GM10266 (cell line): ENCODE results near the gene WDR53.

Source experiments
- DNase-seq: peaks from one replicate; pipeline ENCODE4 v3.0.0; 2012; ENCODE audit errors: extremely low spot score
- TF ChIP-seq, protein P1 (sequence below): IDR thresholded peaks from 2 replicates; pipeline ENCODE4 v1.5.1; 2012; ENCODE audit warnings: mild to moderate bottlenecking, low read depth; ENCODE audit not compliant: control insufficient read depth, insufficient read depth; ENCODE audit errors: missing control alignments

Gene WDR53

DNA sequence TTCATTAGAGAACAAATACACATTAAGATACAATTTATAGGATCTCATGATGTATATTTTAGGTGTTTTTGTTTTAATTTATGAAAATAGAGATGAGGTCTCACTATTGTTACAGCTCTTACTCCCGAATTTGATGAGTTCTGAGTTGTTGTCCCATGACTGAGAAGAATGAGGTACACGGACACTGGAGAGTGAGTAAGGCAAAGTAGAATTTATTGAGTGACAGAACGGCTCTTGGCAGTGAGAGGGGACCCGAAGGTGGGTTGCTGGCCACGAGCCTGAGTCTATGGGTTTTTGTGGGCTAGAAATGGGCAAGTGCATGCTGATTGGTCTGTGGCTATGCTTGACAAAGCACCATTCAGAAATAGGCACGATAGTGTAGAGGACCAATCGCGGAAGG lies 61.7 kb downstream of the WDR53 start:
- TF ChIP-seq, protein P1, sequence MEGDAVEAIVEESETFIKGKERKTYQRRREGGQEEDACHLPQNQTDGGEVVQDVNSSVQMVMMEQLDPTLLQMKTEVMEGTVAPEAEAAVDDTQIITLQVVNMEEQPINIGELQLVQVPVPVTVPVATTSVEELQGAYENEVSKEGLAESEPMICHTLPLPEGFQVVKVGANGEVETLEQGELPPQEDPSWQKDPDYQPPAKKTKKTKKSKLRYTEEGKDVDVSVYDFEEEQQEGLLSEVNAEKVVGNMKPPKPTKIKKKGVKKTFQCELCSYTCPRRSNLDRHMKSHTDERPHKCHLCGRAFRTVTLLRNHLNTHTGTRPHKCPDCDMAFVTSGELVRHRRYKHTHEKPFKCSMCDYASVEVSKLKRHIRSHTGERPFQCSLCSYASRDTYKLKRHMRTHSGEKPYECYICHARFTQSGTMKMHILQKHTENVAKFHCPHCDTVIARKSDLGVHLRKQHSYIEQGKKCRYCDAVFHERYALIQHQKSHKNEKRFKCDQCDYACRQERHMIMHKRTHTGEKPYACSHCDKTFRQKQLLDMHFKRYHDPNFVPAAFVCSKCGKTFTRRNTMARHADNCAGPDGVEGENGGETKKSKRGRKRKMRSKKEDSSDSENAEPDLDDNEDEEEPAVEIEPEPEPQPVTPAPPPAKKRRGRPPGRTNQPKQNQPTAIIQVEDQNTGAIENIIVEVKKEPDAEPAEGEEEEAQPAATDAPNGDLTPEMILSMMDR, result no peak
- no peak for DNase-seq

DNA sequence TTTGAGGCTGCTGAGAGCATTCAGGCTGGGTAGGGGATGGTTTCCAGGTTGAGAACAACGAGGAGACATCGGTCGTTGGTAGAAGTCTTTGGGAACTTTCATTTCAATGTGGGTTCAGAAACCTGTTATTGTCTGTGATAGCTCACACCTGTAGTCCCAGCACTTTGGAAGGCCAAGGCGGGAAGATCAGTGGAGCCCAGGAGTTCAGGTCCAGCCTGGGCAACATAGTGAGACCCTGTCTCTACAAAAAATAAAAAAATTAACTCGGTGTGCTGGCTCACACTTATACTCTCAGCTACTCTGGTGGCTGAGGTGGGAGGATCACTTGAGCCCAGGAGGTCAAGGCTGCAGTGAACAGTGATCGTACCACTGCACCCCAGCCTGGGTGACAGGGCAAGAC lies 63.8 kb downstream of the WDR53 start:
- TF ChIP-seq, protein P1, result no peak

More for the DNA sequence above, 63.8 kb downstream of the WDR53 start:
- no peak for DNase-seq
